ENCODE data around the gene ERICH2.
"Not testable (repeated sequence)": the region's sequence is repeated elsewhere in the genome, so short reads cannot be mapped to it uniquely, and the experiment has no call there.

ERICH2 gene, protein sequence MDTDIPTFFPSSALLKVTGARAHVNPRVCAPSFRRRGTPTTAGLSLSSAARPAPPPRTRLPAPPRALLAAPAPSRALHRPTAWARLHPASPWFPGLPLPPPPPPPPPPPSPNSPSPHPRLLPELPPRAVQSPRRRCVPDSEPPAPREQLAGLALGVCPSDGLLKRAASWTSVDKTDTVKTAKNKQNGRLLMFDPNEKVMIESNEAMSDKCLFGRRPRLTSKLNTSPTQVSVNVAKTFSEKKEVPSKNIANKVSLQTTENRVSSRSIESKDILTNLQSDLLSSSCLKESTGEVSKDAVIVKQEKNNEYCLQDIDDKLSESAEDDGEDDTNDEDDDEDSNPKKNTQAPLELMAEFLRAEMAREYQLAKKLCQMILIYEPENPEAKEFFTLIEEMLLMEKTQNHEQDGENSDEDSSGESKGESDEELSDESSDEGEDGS
- 0 to 0.13 reads per million in 2 donors for total RNA-seq

DNA sequence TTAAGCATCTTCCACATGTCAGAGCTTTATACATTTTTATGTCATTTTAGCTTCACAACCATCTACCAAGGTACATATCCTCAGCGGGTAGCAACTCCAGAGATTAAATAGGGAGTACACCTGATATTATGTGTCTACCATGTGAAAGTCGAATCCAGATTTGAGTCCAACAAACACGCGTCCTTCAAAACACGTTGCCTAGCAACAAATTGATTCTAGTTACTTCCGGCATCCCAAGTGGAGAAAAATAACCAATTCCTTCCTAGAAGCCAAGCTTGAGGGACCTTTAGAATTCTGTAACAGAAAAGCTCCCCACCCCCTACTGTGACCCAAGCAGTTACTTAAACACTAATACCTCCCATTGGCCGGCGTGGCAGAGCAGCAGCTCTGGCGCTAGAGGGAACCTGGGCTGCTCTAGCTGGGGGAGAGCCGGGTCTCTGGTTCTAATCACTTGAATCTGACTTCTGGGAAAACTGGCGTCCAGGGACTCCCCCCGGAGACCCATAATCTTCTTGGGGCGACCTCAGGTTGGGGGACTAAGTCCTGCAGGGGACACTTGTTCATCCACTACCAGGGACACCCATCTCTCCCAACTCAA is at the start of gene ERICH2:
TSS of gene ERICH2 (plus strand) at position 371 of the 598 bp plus-strand sequence. CDS start 304 bp downstream, outside the sequence.
- peak in 2 of 5 experiments; percentile 8 to 50 for DNase-seq

DNA sequence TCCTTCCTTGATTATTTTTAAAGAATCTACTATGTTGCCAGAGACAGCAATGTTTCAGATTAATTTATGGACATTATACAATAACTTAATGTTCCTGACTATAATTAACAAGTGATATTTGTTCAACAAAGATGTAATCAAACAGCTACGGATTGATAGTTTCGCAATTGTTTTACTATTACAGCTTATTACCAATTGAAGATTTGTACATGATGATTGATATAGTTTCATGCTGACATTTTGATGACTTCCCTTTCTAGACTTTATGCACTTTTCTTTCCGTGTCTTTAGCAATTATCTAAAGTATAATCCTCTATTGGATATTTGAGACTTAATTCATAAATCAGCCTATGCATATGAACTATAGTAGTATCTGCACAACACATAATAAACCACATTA is 48.5 kb upstream of the ERICH2 start:
- no peak for DNase-seq

DNA sequence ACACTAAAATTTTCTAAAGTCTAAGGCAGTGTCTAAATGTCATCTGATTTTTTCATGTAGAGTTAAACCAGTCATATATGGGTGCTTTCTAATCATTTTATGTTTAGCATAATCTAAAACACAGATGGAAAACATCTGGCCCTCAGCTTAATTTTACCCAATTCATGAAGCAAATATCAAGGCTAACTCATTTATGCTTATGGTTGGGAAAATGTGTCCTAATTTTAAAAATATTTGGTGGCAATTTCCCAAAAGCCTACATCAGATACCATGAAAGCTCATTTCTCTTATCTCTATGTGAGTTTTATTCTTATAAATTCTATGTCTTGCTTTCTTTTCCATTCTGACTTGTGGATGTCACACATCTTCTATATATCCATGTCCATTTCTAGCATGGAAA is 47.9 kb upstream of the ERICH2 start:
- no peak for DNase-seq

DNA sequence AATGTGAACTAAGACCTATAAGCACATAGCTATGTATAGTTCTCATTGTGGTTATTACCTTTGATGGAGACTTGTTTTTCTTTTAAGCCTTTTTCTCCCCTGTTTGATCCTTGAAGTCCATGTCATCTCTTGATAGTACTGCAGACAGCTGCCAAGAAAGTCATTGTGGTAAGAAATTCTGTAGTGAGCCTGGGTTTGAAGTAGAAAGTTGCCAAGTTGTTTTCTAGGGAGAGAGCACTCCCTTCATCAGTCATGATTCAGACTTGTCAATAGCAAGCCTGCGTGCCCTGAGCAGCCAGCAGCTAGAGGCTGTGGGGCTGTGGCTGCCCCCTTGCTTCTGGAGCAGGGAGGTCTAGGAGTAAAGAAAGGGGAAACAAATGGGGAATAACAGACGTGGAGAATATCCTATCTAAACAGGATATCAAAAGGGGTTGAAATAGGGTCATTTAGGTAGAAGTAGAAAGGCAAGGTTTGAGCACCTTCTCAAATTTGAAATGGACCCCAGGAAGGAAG is 46.7 kb upstream of the ERICH2 start:
- no peak for DNase-seq

DNA sequence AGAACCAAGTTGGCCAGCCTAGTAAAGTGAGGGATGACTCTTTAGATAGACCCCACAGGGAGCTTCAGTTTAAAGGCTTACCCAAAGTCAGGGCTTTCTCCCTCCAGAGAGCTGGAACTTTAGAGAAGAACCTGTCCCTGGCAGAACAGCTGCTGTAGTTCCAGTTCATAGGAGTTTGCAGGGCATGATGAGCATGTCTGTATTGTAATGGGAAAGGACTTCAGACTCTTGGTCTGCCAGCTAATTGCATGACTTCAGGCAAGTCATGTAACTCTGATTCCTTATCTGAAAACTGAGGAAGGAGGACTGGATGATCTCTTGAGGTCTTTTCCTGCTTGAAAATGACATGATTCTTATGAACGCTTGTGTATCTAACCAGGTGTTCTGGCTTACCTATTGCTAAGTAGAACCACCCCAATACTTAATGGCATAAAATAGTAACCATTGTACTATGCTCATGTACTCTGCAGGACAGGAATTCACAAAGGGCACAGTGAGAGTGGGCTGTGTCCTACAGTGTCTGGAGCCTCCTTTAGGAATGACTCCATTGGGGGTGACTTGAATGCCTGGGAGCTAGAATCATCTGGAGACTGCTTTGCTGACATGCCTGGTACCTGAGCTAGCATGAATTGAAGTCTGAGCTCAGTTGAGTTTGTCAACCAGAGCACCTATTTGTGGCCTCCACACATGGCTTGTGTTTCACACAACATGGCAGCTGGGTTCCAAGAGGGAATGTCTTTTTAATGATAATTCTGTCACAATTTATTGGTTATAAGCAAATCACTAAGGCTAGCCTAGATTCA is 36.2 kb upstream of the ERICH2 start:
- no peak for DNase-seq

DNA sequence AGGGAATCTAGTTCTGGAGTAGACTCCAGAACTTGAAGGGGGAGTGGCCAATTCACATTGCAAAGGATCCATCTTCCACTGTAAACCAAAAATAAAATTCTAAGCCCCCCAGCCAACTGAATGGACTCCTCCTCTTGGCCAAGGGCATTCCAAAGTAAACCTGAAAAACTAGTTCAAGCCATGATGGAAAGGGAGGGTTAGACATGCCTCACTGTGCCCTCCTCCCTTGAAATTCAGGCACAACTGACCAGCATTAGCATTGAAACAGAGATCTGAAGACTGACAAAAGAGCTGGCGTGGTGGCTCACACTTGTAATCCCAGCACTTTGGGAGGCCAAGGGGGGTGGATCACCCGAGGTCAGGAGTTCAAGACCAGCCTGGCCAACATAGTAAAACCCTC is 35.6 kb upstream of the ERICH2 start:
- DNase-seq = not testable (repeated sequence)

DNA sequence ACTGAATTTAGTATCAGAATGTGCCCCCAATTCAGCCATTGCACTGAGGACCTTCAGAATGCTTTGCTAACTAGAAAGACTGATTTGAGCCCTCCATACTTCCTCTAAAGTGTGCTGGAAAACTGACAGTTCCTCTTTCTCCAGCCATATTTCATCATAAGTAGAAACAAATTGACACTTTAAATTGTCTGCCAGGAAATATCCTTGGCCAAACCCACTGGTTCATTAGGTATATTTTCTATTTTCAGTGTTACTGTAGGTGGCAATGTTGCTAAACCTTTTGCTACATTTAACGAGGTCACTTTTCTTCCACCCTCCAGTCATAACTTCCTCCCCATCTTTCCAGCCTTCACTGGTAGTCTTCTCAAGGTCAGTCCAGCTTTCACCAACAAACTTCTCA is 33.5 kb upstream of the ERICH2 start:
- DNase-seq = no peak

DNA sequence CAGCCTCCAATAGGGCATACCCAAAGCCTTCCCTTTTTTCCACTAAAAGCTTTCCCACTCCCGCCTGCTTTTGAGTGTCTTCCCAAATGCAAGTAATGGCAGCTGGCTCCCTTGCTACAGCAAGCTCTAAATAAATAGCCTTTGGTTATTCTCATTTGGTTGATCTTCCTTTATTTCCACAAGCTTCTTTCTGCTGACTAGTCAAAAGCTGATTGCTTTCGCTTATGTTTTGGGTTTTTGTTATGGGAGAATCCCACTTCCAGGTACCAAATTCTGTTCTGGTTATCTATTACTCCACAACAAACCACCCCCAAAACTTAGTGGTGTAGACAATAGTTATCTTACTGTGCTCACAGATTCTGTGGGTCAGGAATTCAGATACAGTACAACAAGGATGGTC is 32.8 kb upstream of the ERICH2 start:
- no peak for DNase-seq

DNA sequence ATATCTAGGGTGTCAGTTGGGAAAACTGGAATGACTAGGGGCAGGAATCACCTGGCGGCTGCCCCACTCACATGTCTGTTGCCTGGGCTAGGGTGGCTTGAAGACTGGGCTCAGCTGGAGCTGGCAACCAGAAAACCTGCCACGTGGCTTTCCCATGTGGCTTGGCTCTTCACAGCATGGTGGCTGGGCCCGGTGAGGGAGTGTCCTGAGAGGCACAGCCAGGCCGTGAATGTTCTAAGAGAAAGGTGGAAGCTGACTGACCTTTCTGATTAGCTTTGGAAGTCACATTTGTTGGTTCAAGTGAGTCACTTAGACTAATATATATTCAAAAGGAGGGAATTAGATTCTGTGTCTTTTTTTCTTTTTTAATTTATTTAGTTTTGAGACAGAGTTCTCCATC is 32.4 kb upstream of the ERICH2 start:
- DNase-seq = no peak

DNA sequence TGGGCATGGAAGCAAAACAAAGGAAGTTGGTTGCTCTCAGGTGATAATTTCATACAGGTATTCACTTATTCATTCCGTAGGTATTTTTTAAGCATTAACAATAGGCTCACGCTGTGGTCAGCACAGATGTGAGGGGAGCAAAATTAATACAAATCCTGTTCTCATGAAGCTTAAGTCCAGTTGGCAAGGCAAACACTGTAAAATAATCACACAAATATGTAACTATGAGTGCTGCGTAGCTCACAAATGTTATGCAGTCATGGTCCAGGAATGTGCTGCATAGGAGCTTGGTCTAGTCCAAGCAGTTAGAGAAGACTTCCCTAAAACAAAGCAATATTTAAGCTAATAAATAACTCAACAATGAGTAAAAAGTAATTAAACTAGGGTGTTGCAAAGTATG is 31.1 kb upstream of the ERICH2 start:
- no peak for DNase-seq

DNA sequence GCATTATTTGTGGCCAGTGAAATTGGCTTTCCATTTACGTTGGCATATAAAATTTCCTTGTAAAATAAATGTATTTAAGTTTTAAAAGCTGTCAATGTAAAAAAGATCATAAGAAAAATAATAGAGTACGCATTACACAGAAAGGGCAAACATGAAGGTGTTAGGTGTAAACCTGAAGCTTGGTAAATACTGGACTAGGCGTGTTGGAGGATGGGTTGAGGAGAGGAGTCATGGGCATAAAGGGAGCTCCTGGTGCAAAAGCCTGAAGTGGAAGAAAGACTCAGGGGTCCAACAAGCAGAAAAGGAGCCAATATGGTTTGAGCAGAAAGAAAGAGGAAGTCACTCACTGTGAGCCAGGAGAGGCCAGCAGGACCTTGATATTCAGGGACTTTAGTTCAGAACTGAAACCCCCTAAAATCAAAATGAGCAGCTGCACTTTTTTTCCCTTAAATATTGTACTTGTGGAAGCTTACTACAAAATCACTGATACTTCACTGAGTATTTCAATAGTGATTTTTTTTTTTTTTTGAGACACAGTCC is 30.6 kb upstream of the ERICH2 start:
- no peak for DNase-seq

DNA sequence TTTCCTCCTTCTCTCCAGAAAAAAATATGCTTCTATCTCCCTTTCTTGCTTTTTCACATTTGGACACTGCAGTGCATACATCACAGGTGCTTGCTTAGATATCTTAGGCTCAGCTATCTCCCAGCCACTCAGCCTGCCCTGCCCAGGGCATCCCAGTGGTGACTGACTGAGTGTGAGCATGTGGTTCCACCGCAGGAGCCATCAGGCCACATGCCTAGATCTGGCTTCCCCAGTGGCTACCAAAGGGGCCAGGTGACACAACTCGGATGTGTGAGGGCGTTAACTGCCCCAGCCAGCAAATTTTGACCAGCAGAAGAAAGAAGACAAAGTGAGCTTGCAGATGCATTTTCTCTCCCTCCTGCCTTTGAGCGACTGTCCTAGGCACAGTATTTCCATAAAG is 29.5 kb upstream of the ERICH2 start:
- DNase-seq = no peak

DNA sequence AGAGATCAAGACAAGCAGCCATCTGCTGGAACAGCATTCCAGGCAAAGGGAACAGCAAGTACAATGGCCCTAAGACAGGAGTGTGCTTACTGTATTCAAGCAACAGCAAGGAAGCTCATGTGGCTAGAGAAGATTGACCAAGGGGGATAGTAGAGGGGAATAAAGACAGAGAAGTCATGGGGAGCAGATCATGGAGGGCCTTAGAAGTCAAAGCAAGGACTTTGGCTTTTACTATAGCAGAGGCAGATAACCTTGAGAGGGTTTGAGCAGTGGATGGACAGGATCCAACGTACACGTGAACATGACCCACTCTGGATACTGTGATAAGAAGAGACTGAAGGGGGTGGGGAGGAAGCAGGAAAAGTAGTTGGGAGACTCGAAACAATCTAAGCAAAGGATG is 28.2 kb upstream of the ERICH2 start:
- no peak for DNase-seq

DNA sequence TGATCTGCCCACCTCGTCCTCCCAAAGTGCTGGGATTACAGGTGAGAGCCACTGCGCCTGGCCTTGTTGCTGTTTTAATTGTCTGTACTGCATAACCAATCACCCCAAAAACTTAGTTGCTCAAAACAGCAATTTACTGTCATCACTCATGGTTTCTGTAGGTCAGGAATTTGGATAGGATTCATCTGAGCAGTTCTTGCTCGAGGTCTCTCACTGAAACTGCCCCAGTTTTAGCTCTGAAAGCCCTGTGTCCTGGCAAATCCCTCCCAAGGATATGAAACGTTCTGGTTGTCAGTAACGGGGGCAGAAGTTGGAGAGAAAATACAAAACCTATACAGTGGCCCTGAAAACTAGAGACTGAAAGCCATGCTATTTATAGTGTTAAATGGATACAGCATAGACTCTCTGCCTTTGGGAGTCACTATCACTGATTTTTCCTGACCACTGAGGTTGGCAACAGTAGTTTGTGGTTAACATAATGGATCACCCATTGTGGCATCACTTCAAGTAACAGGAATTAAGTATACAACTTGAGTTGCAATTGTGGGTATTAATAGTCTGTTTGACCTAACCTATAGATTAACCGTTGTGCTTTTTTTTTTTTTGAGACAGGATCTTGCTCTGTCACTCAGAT is 27.2 kb upstream of the ERICH2 start:
- no peak for DNase-seq

DNA sequence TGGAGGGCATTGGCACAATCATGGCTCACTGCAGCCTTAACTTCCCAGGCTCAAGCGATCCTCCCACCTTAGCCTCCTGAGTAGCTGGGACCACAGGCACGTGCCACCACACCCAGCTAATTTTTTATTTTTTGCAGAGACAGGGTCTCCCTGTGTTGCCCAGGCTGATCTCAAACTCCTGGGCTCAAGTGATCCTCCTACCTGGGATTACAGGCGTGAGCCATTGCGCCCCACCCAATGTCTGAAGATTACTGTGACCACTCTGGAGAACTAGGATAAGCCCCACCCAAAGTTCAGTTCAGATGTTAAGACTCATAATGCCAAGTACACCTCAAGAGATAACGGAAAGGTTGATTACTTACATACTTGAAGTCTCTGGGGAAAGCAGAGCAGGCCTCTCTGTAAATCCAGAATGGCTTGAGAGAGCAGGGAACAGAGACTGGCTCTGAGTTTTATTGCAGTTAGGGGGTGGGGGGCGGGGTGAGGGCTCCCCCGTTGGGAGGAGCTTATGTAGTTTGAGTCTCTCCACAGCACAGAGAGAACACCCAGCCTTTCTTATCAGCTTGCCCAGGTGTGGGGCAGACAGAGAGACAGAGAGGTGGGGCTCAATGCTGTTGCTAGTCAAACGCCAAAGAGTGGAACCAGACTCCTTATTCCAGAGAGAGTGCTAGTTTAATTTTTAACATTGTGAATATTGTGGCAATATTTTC is 26.5 kb upstream of the ERICH2 start:
- no peak for DNase-seq

DNA sequence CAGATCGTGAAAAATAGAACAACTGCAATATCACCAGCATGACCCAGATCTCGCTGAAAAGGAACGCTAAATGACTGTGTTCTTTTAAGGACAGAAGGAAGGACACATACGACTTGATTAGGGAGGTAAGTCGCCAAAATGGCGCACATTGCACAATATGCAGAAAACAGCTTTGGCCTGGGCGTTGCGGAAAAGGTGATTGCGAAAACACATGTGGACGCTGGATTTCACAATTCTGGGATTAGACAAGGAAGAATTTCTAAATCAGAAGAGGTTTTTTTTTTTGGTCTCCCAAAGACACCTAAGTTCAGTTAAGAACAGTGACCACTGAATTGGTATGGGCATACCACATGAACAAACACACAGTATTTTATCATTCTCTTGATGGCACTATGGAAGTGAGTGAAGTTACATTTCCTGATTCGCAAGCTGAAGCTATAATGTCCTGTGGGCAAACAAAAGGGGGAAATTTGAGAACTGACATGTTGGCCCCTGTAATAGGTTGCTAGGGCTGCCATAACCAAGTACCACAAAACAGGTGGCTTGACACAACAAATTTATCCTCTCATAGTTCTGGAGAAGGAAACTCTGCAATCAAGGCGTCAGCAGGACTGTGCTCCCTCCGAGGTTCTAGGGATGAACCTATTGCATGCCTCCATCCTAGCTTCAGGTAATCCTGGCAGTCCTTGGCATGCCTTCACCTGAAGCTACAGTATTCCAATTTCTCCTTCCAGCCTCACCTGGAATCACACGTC is 25.8 kb upstream of the ERICH2 start:
- no peak for DNase-seq

DNA sequence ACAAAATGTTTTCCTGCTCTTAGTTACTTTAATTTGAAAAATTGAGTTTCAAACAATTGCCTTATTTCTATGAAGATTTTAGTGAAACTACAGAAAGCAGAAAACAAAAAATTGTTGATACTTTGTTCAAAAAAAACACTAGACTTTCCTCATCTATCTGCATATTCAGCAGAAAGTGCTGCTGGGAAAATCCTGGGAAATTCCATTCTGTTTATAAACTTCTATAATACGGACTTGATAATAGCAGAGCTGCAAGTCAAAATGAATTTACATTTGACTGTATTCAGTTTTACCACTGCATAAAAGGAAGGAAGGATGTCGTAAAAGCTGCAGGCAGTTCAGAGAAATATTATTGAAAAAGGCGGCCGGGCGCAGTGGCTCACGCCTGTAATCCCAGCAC is 24.9 kb upstream of the ERICH2 start:
- no peak for DNase-seq

DNA sequence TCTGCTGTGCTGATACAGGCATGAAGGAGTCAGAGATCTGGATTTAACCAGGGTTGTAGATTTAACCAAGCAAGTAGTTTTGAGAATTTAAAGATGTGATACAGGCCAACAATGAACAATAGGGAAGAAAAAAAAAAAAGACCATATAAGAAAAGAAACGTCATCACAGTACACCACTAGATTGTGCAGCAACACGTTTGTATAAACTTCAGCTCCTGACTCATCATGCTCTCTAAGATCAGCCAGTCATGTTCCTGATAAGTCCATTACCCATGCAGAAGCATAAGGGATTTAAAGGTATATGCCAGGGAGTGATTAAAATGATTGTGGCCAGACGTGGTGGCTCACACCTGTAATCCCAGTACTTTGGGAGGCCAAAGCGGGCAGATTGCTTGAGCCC is 22.3 kb upstream of the ERICH2 start:
- DNase-seq = no peak

DNA sequence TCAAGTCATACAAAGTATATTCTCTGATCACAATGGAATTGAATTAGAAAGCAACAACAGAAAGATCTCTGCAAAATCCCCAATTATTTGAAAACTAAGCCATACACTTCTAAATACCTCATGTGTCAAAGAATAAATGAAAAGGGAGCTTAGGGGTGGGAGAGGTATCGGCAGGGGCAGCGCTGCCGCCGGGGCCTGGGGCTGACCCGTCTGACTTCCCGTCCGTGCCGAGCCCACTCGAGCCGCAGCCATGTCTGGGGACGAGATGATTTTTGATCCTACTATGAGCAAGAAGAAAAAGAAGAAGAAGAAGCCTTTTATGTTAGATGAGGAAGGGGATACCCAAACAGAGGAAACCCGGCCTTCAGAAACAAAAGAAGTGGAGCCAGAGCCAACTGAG is 18.6 kb upstream of the ERICH2 start:
- not testable (repeated sequence) for DNase-seq

DNA sequence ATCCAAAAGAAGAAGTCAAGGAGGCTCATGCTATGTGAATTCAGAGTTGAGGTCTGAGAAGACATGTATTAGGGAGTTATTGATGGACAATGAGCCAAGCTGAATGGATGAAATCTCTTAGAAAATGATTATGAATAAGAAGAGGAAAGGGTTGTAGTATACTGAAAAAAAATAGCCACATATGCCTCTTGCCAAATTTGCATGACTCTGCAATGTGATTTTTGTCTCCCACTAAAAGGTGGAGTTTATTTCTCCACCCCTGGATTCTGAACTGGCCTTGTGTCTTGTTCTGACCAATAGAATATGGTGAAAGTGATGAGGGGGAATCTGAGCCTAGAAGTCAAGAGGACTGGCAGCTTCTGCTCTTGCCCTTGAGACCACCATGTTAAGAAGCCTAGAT is 8.6 kb upstream of the ERICH2 start:
- DNase-seq = no peak

DNA sequence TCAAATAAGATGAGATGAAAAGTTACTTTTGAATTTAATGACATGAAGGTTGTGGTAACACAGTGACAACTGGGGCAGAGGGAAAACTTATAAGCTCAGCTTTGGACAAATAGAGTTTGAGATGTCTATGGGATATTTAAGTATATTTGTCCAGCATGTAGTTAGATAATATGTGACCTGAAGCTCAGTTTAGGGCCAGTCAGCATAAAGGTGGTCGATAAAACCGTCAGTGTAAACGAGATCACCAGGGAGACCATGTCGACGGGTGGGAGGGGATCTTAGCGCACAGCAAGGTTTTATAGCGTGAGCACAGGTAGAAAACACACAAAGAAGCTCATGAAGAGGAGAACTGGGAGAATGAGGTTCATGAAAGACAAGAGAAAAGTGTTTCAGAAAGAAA is 7.4 kb upstream of the ERICH2 start:
- no peak for DNase-seq

All from T-helper 2 cell (primary cell).